HCT116 (cell line): ENCODE measurements around the gene OR1E2. TPM values are rescaled to one million over a fixed set of nuclear protein-coding genes. Genes with fewer than 3 reads are reported as not detected.

Experiments used
- ATAC-seq: fragments of 200-7000 bp; cut with Tn5 transposase; 2 replicates; pipeline ENCODE4 v1.9.1; 2020; ENCODE audit warnings: mild to moderate bottlenecking, moderate library complexity
- BruUV-seq: library from RNA; stranded (reverse); fragments of 400-500 nt; replicated peaks from 2 replicates; lab custom pipeline; 2021; lab: Mats Ljungman, UMichigan
- CTCF ChIA-PET: fragments of 300-600 bp; sonication (Branson Sonifier 250); formaldehyde crosslinking; loops from one replicate; lab custom pipeline; 2021; ENCODE audit warnings: antibody characterized with exemption; lab: Charles Lee
- POLR2A ChIA-PET: fragments of 300-600, 350-600 bp; sonication (Branson Sonifier 250); formaldehyde crosslinking; loops from one replicate; lab custom pipeline; 2021; ENCODE audit warnings: antibody characterized with exemption; lab: Charles Lee
- RAD21 ChIA-PET, 2 experiments: fragments of 300-600 bp; sonication (Branson Sonifier 250); formaldehyde crosslinking; loops; one replicate each; lab custom pipeline; 2023; ENCODE audit warnings: low total read pairs in 2 of 2; ENCODE audit not compliant: uncharacterized antibody in 2 of 2, unreplicated experiment in 2 of 2, low non-redundant PET in 1 of 2; lab: Charles Lee
- DNase-seq: peaks from one replicate; pipeline ENCODE4 v3.0.0-alpha.2; 2010; ENCODE audit warnings: low read depth, low spot score
- H2AFZ ChIP-seq: fragments of 200-600 bp; shearing (Covaris generic), sonication (generic); 2 replicates; pipeline ENCODE4 v1.6.1; 2017; ENCODE audit warnings: low read depth, mixed run types, mixed read lengths, antibody characterized with exemption, low read length; ENCODE audit not compliant: poor library complexity, severe bottlenecking
- H3K27ac ChIP-seq: 2 replicates; pipeline ENCODE4 v1.5.1; 2012; ENCODE audit warnings: low read depth, low read length
- H3K27me3 ChIP-seq: fragments of 200-600 bp; sonication (generic); 2 replicates; pipeline ENCODE4 v1.6.1; 2016; ENCODE audit warnings: mixed run types, low read length, mixed read lengths; ENCODE audit not compliant: insufficient read depth
- H3K36me3 ChIP-seq, 2 experiments: fragments of 200-500 bp in 1 of 2; fragments of 200-600 bp in 1 of 2; sonication (Bioruptor generic) in 1 of 2; sonication (generic) in 1 of 2; 2 replicates each; pipeline versions ENCODE4 v1.5.1 to v1.6.1; 2014 to 2016; ENCODE audit warnings: low read length in 2 of 2, inconsistent platforms in 1 of 2, mixed read lengths in 1 of 2, mixed run types in 1 of 2; ENCODE audit not compliant: insufficient read depth in 2 of 2, control insufficient read depth in 1 of 2
- H3K4me1 ChIP-seq, 2 experiments: fragments of 200-600 bp in 1 of 2; sonication (generic) in 1 of 2; 2 replicates each; pipeline versions ENCODE4 v1.5.1 to v1.6.1; 2012 to 2017; ENCODE audit warnings: low read length in 2 of 2, inconsistent platforms in 1 of 2, mild to moderate bottlenecking in 1 of 2, mixed read lengths in 1 of 2, mixed run types in 1 of 2, moderate library complexity in 1 of 2; ENCODE audit not compliant: insufficient read depth in 2 of 2, control insufficient read depth in 1 of 2
- H3K4me2 ChIP-seq: fragments of 200-600 bp; sonication (generic); 2 replicates; pipeline ENCODE4 v1.6.1; 2017; ENCODE audit warnings: mixed run types, low read length, mixed read lengths
- H3K4me3 ChIP-seq, 2 experiments: fragments of 200-600 bp in 1 of 2; sonication (generic) in 1 of 2; replicated peaks in 1 of 2; 2 replicates each; pipeline ENCODE4 v1.5.1; 2011 to 2016; ENCODE audit warnings: low read length in 2 of 2, control low read depth in 1 of 2, low read depth in 1 of 2, mild to moderate bottlenecking in 1 of 2, mixed read lengths in 1 of 2, mixed run types in 1 of 2
- H3K79me2 ChIP-seq: fragments of 200-600 bp; sonication (generic); 2 replicates; pipeline ENCODE4 v1.6.1; 2017; ENCODE audit warnings: mild to moderate bottlenecking, mixed run types, low read length, moderate library complexity, mixed read lengths; ENCODE audit not compliant: insufficient read depth
- H3K9ac ChIP-seq: fragments of 200-600 bp; sonication (generic); 2 replicates; pipeline ENCODE4 v1.6.1; 2016; ENCODE audit warnings: low read length, mixed read lengths
- H3K9me2 ChIP-seq: fragments of 200-600 bp; sonication (generic), shearing (Covaris generic); 2 replicates; pipeline ENCODE4 v1.6.1; 2017; ENCODE audit warnings: mixed run types, mild to moderate bottlenecking, moderate library complexity; ENCODE audit not compliant: insufficient read depth
- H3K9me3 ChIP-seq, 2 experiments: fragments of 200-500 bp in 1 of 2; fragments of 200-600 bp in 1 of 2; sonication (Bioruptor generic) in 1 of 2; sonication (generic) in 1 of 2; 2 replicates each; pipeline ENCODE4 v1.6.1; 2014 to 2017; ENCODE audit warnings: low read length in 2 of 2, mixed read lengths in 2 of 2, inconsistent platforms in 1 of 2, low read depth in 1 of 2, mild to moderate bottlenecking in 1 of 2, mixed run types in 1 of 2, moderate library complexity in 1 of 2; ENCODE audit not compliant: control insufficient read depth in 1 of 2, insufficient read depth in 1 of 2
- H4K20me1 ChIP-seq: fragments of 200-600 bp; sonication (generic), shearing (Covaris generic); 2 replicates; pipeline ENCODE4 v1.6.1; 2017; ENCODE audit warnings: mixed run types, mild to moderate bottlenecking, moderate library complexity; ENCODE audit not compliant: insufficient read depth
- ATF3 ChIP-seq: IDR thresholded peaks from 2 replicates; pipeline ENCODE4 v1.6.1; 2012
- CBX3 ChIP-seq: IDR thresholded peaks from 2 replicates; pipeline ENCODE4 v1.6.1; 2012; ENCODE audit warnings: low read depth
- CEBPB ChIP-seq: IDR thresholded peaks from 2 replicates; pipeline ENCODE4 v1.6.1; 2012; ENCODE audit warnings: low read depth
- EGR1 ChIP-seq: IDR thresholded peaks from 2 replicates; pipeline ENCODE4 v1.6.1; 2012; ENCODE audit warnings: low read depth
- EZH2 ChIP-seq: fragments of 200-600 bp; sonication (generic); IDR thresholded peaks from 2 replicates; pipeline ENCODE4 v1.6.1; 2017; ENCODE audit warnings: antibody characterized with exemption, mixed run types
- FOSL1 ChIP-seq: IDR thresholded peaks from 2 replicates; pipeline ENCODE4 v1.6.1; 2012; ENCODE audit warnings: low read depth
- JUND ChIP-seq: IDR thresholded peaks from 2 replicates; pipeline ENCODE4 v1.6.1; 2012
- POLR2AphosphoS5 ChIP-seq: IDR thresholded peaks from 2 replicates; pipeline ENCODE4 v1.6.1; 2011; ENCODE audit warnings: mild to moderate bottlenecking, low read depth, low read length, moderate library complexity
- REST ChIP-seq: IDR thresholded peaks from 2 replicates; pipeline ENCODE4 v1.6.1; 2012; ENCODE audit warnings: low read depth
- SIN3A ChIP-seq: IDR thresholded peaks from 2 replicates; pipeline ENCODE4 v1.6.1; 2012; ENCODE audit warnings: low read depth
- SP1 ChIP-seq: IDR thresholded peaks from 2 replicates; pipeline ENCODE4 v1.6.1; 2012; ENCODE audit warnings: low read depth
- SRF ChIP-seq: IDR thresholded peaks from 2 replicates; pipeline ENCODE4 v1.6.1; 2012; ENCODE audit warnings: low read depth
- TCF7L2 ChIP-seq: IDR thresholded peaks from 2 replicates; pipeline ENCODE4 v1.7.0; 2011; ENCODE audit warnings: borderline replicate concordance, inconsistent platforms; ENCODE audit not compliant: insufficient read depth, insufficient read length; ENCODE audit errors: extremely low read depth
- YY1 ChIP-seq: IDR thresholded peaks from 2 replicates; pipeline ENCODE4 v1.6.1; 2011; ENCODE audit warnings: low read length, low read depth, moderate library complexity, mild to moderate bottlenecking; ENCODE audit not compliant: insufficient replicate concordance; ENCODE audit errors: extremely low read depth
- ZFX ChIP-seq: fragments of 450-650 bp; IDR thresholded peaks from 2 replicates; pipeline ENCODE4 v1.6.1; 2017
- ZNF274 ChIP-seq: fragments of 200-500 bp; sonication (Bioruptor generic); IDR thresholded peaks from 2 replicates; pipeline ENCODE4 v1.6.1; 2014; ENCODE audit warnings: mild to moderate bottlenecking, low read depth, low read length, inconsistent platforms
- intact Hi-C: fragments of 100-400 bp; cut with micrococcal nuclease; formaldehyde crosslinking; loops from 2 replicates; pipeline ENCODE4 v1.10.0; 2022
- total RNA-seq: library from RNA; stranded (reverse); gene quantifications from one replicate; pipeline ENCODE4 v1.2.1, GENCODE V29; 2021; ENCODE audit not compliant: unreplicated experiment
- TF ChIP-seq, protein P1 (sequence below), 3 experiments: fragments of 200-600 bp in 1 of 3; sonication (generic) in 1 of 3; IDR thresholded peaks in 2 of 3; conservative IDR thresholded peaks in 1 of 3; 2 replicates each; pipeline ENCODE4 v1.5.1; 2012 to 2017; ENCODE audit warnings: low read depth in 2 of 3, low read length in 2 of 3, antibody characterized with exemption in 1 of 3, borderline replicate concordance in 1 of 3, control low read depth in 1 of 3, mild to moderate bottlenecking in 1 of 3, mixed read lengths in 1 of 3, mixed run types in 1 of 3, moderate library complexity in 1 of 3; ENCODE audit not compliant: insufficient read depth in 1 of 3
- TF ChIP-seq, protein P2 (sequence below): IDR thresholded peaks from 2 replicates; pipeline ENCODE4 v1.6.1; 2012
- TF ChIP-seq, protein P3 (sequence below): IDR thresholded peaks from 2 replicates; pipeline ENCODE4 v1.6.1; 2011; ENCODE audit warnings: mild to moderate bottlenecking, low read length, moderate library complexity; ENCODE audit not compliant: insufficient replicate concordance; ENCODE audit errors: extremely low read depth

Gene OR1E2
- total RNA-seq, 1 experiment from 2014 or later: not detected

GRCh38 chr17:3472137-3472536 is 38.5 kb upstream of the OR1E2 start:
- no peaks in the 10 kb centered on the region for H4K20me1 ChIP-seq
- H2AFZ ChIP-seq: no peak overlapping the region
- H3K9me2 ChIP-seq: no peaks in the 10 kb centered on the region
- no peak overlapping the region for H3K4me3 ChIP-seq
- H3K27me3 ChIP-seq: 0 out of 2 replicates have a peak, but pooled peaks cover 5% of the 10 kb centered on the region
- no peaks in the 10 kb centered on the region for H3K36me3 ChIP-seq
- CTCF ChIA-PET: no interaction called here
- no peaks in the 10 kb centered on the region for H3K4me1 ChIP-seq
- no peak for TF ChIP-seq CEBPB
- no peak for TF ChIP-seq EGR1
- TF ChIP-seq, protein P1, sequence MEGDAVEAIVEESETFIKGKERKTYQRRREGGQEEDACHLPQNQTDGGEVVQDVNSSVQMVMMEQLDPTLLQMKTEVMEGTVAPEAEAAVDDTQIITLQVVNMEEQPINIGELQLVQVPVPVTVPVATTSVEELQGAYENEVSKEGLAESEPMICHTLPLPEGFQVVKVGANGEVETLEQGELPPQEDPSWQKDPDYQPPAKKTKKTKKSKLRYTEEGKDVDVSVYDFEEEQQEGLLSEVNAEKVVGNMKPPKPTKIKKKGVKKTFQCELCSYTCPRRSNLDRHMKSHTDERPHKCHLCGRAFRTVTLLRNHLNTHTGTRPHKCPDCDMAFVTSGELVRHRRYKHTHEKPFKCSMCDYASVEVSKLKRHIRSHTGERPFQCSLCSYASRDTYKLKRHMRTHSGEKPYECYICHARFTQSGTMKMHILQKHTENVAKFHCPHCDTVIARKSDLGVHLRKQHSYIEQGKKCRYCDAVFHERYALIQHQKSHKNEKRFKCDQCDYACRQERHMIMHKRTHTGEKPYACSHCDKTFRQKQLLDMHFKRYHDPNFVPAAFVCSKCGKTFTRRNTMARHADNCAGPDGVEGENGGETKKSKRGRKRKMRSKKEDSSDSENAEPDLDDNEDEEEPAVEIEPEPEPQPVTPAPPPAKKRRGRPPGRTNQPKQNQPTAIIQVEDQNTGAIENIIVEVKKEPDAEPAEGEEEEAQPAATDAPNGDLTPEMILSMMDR (IDR thresholded peaks at IDR 0.05 in 2 of 3, conservative IDR thresholded peaks at IDR 0.05 in 1 of 3; ENCODE audit: borderline replicate concordance in 1 of 3, insufficient read depth in 1 of 3, low read depth in 2 of 3, low read length in 2 of 3): no peak
- no peak for TF ChIP-seq POLR2AphosphoS5
- TF ChIP-seq JUND: no peak
- TF ChIP-seq, protein P2, sequence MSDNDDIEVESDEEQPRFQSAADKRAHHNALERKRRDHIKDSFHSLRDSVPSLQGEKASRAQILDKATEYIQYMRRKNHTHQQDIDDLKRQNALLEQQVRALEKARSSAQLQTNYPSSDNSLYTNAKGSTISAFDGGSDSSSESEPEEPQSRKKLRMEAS: no peak
- TF ChIP-seq YY1: no peak
- TF ChIP-seq EZH2: no peak
- TF ChIP-seq SP1: no peak
- no peak for TF ChIP-seq REST
- TF ChIP-seq ZNF274: no peak
- no peak for TF ChIP-seq ZFX
- TF ChIP-seq SIN3A: no peak
- TF ChIP-seq CBX3: no peak
- TF ChIP-seq TCF7L2: no peak
- TF ChIP-seq SRF: no peak
- TF ChIP-seq ATF3: no peak
- no peak for TF ChIP-seq FOSL1
- TF ChIP-seq, protein P3, sequence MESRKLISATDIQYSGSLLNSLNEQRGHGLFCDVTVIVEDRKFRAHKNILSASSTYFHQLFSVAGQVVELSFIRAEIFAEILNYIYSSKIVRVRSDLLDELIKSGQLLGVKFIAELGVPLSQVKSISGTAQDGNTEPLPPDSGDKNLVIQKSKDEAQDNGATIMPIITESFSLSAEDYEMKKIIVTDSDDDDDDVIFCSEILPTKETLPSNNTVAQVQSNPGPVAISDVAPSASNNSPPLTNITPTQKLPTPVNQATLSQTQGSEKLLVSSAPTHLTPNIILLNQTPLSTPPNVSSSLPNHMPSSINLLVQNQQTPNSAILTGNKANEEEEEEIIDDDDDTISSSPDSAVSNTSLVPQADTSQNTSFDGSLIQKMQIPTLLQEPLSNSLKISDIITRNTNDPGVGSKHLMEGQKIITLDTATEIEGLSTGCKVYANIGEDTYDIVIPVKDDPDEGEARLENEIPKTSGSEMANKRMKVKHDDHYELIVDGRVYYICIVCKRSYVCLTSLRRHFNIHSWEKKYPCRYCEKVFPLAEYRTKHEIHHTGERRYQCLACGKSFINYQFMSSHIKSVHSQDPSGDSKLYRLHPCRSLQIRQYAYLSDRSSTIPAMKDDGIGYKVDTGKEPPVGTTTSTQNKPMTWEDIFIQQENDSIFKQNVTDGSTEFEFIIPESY: no peak
- no peak overlapping the region for H3K4me2 ChIP-seq
- no TSS peak for BruUV-seq
- DNase-seq: no peak
- RAD21 ChIA-PET: no interaction called here
- no peak overlapping the region for H3K27ac ChIP-seq
- ATAC-seq: no peak
- POLR2A ChIA-PET: no interaction called here
- no peaks in the 10 kb centered on the region for H3K79me2 ChIP-seq
- intact Hi-C loops: no loop called here
- no peaks in the 10 kb centered on the region for H3K9me3 ChIP-seq
- no peak overlapping the region for H3K9ac ChIP-seq
